HG03039 (cell line): ENCODE measurements around the gene CXXC1.
"Not testable (repeated sequence)": the region's sequence is repeated elsewhere in the genome, so short reads cannot be mapped to it uniquely, and the experiment has no call there.

Experiments used
- ATAC-seq: cut with Tn5 transposase; IDR thresholded peaks from one replicate; pipeline ENCODE4 v1.9.1; 2021; ENCODE audit warnings: mild to moderate bottlenecking, moderate library complexity; ENCODE audit not compliant: unreplicated experiment

Gene CXXC1

GRCh38 chr18:50276452-50276851, 11.0 kb downstream of the CXXC1 start:
- no peak for ATAC-seq

GRCh38 chr18:50275503-50276036, 11.9 kb downstream of the CXXC1 start:
- no peak for ATAC-seq

GRCh38 chr18:50274941-50275340, 12.6 kb downstream of the CXXC1 start:
- no peak for ATAC-seq

- no peak for ATAC-seq
Measured at GRCh38 chr18:50274044-50274442, 13.4 kb downstream of the CXXC1 start.

GRCh38 chr18:50273203-50274043, 14.1 kb downstream of the CXXC1 start:
- no peak for ATAC-seq

GRCh38 chr18:50272568-50272967, 14.9 kb downstream of the CXXC1 start:
- no peak for ATAC-seq

- ATAC-seq, result peak; percentile 67
Measured at GRCh38 chr18:50268022-50268747, 19.3 kb downstream of the CXXC1 start.

GRCh38 chr18:50266248-50266704, 21.2 kb downstream of the CXXC1 start, which contains the start of gene CFAP53:
TSS of gene CFAP53 (minus strand) at chr18:50266495. CDS start at chr18:50266404, 91 bp downstream.
- ATAC-seq, result peak; percentile 74

- ATAC-seq, result no peak
Measured at GRCh38 chr18:50262977-50263376, 24.5 kb downstream of the CXXC1 start.

- ATAC-seq, result no peak
Measured at GRCh38 chr18:50250935-50251334, 36.6 kb downstream of the CXXC1 start.

GRCh38 chr18:50249576-50249975, 37.9 kb downstream of the CXXC1 start:
- ATAC-seq, result no peak

- no peak for ATAC-seq
Measured at GRCh38 chr18:50247561-50247960, 39.9 kb downstream of the CXXC1 start.

- not testable (repeated sequence) for ATAC-seq
Measured at GRCh38 chr18:50241768-50242167, 45.7 kb downstream of the CXXC1 start.

GRCh38 chr18:50240080-50240563, 47.4 kb downstream of the CXXC1 start:
- no peak for ATAC-seq

GRCh38 chr18:50232419-50232818, 55.1 kb downstream of the CXXC1 start:
- ATAC-seq, result no peak
